ENCODE results near the gene DENND2C. TPM values are rescaled to one million over a fixed set of nuclear protein-coding genes. Genes with fewer than 3 reads are reported as not detected.
A peak's percentile ranks its signal among the peaks of the same experiment; 100 is the strongest.

DENND2C gene
- total and polyA plus RNA-seq, 2 of the 13 experiments (the other 11 are each of a cell fraction or from before 2014, with no cell fraction given): 0.08 to 0.33 TPM

DNA sequence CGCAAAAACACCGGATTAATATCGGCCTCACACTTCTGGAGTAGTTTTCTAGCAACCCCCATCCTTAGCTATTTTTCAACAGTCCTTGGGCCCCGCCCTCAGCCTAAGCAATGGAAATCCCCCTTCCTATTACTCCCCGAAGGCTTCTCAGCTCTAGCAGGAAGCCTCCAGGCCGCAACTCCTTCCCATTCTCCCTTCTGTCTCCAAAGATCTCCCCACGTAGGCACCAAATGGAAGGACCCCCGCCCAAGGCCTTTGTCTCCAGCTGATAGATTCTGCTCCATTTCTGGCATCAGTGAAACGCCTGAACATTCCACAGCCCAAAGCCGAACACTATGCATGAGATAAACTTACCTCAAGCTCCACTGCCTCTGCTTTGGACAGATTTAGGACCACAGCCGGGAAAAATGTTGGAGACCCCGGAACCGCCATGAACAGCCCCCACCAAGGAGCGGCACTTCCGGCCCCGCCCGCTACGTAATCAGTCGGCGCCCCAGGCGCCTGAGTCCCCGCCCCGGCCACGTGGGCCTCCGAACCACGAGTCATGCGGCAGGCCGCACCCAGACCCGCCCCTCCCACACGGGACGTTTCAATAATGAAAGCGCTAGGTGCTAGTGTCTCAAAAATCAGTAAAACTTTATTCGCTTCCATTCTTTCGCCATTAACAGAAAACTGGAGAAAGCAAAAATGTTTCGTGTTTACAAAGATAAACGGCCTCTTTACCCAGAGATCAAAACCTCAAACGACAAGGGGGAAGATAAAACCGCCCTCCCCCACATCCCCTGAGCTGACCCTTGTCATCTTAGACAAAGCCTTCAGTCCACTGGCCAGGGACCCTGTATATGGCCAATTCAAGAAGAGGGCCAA lies 46.7 kb upstream of the DENND2C start, which contains the start of gene NRAS (continued):
- TF ChIP-seq ZNF724P (CRISPR knock-in tag; IDR thresholded peaks at IDR 0.05; ENCODE audit: borderline replicate concordance): no peak
- TF ChIP-seq, protein P1, sequence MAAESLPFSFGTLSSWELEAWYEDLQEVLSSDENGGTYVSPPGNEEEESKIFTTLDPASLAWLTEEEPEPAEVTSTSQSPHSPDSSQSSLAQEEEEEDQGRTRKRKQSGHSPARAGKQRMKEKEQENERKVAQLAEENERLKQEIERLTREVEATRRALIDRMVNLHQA (CRISPR knock-in tag; IDR thresholded peaks at IDR 0.05): no peak
- no peak for TF ChIP-seq PCBP1 (IDR thresholded peaks at IDR 0.05; ENCODE audit: borderline replicate concordance, low read depth, low read length)
- TF ChIP-seq GTF3A (CRISPR knock-in tag; conservative IDR thresholded peaks at IDR 0.05): no peak
- no peak for TF ChIP-seq AKAP8 (CRISPR knock-in tag; IDR thresholded peaks at IDR 0.05)
- TF ChIP-seq POLR2AphosphoS2 (IDR thresholded peaks at IDR 0.05; ENCODE audit: low read depth, low read length): peak; percentile 97
- TF ChIP-seq AKNA (CRISPR knock-in tag; IDR thresholded peaks at IDR 0.05; ENCODE audit: borderline replicate concordance): no peak
- peak; percentile 71; the same call in 1 of the 2 replicates for TF ChIP-seq ZNF317 (CRISPR knock-in tag; IDR thresholded peaks at IDR 0.05)
- TF ChIP-seq ZUFSP (CRISPR knock-in tag; IDR thresholded peaks at IDR 0.05; ENCODE audit: borderline replicate concordance): no peak
- TF ChIP-seq ZNF891 (CRISPR knock-in tag; IDR thresholded peaks at IDR 0.05): no peak
- TF ChIP-seq ZMYM4 (CRISPR knock-in tag; IDR thresholded peaks at IDR 0.05): peak; percentile 90
- TF ChIP-seq ZNF557 (CRISPR knock-in tag; IDR thresholded peaks at IDR 0.05): no peak
- peak; percentile 81 for TF ChIP-seq TAF15 (IDR thresholded peaks at IDR 0.05; ENCODE audit: low read depth, low read length, poor library complexity, severe bottlenecking)
- peak; percentile 76 for TF ChIP-seq SIN3B (IDR thresholded peaks at IDR 0.05; ENCODE audit: low read length)
- peak; percentile 67 for TF ChIP-seq TFDP2 (CRISPR knock-in tag; IDR thresholded peaks at IDR 0.05)
- TF ChIP-seq FOXA3 (CRISPR knock-in tag; IDR thresholded peaks at IDR 0.05): peak; percentile 61
- TF ChIP-seq REL (CRISPR knock-in tag; conservative IDR thresholded peaks at IDR 0.05): no peak
